Stomach smooth muscle (tissue), 2 donors: ENCODE data around the gene ATP7B.

Experiments used
- H3K27ac ChIP-seq: one replicate; pipeline ENCODE4 v1.7.0; 2013; ENCODE audit warnings: mild to moderate bottlenecking, low read length, inconsistent platforms
- H3K27me3 ChIP-seq, 2 donors: one replicate each; pipeline ENCODE4 v1.7.0; 2013; ENCODE audit warnings: low read length in 2 of 2; ENCODE audit not compliant: insufficient read depth in 2 of 2, control insufficient read depth in 1 of 2
- H3K36me3 ChIP-seq, 2 donors: one replicate each; pipeline ENCODE4 v1.7.0; 2013; ENCODE audit warnings: low read length in 2 of 2; ENCODE audit not compliant: control insufficient read depth in 2 of 2, insufficient read depth in 2 of 2
- H3K4me1 ChIP-seq: one replicate; pipeline ENCODE4 v1.7.0; 2013; ENCODE audit warnings: low read length; ENCODE audit not compliant: control insufficient read depth, insufficient read depth
- H3K4me3 ChIP-seq, 2 donors: one replicate each; pipeline ENCODE4 v1.7.0; 2013; ENCODE audit warnings: low read length in 2 of 2
- H3K9ac ChIP-seq, 2 donors: one replicate each; pipeline ENCODE4 v1.7.0; 2013; ENCODE audit warnings: low read length in 2 of 2, mild to moderate bottlenecking in 1 of 2
- H3K9me3 ChIP-seq, 2 donors: one replicate each; pipeline ENCODE4 v1.7.0; 2013; ENCODE audit warnings: low read length in 2 of 2; ENCODE audit not compliant: control insufficient read depth in 2 of 2
- donor health status: healthy.
- donor health status: Pancreatic carcinoma.

ATP7B gene

GRCh38 chr13:51944428-51944827, 66.8 kb downstream of the ATP7B start:
- no peak overlapping the region for H3K4me3 ChIP-seq
- peaks cover 2 to 24% of the 10 kb centered on the region in 2 donors for H3K36me3 ChIP-seq
- H3K4me1 ChIP-seq: no peaks in the 10 kb centered on the region
- H3K9ac ChIP-seq: no peak overlapping the region
- H3K9me3 ChIP-seq: no peaks in the 10 kb centered on the region
- no peak overlapping the region for H3K27ac ChIP-seq
- no peaks in the 10 kb centered on the region for H3K27me3 ChIP-seq

GRCh38 chr13:51943721-51944120, 67.5 kb downstream of the ATP7B start:
- H3K27ac ChIP-seq: no peak overlapping the region
- H3K9ac ChIP-seq: no peak overlapping the region
- no peaks in the 10 kb centered on the region for H3K9me3 ChIP-seq
- H3K4me3 ChIP-seq: no peak overlapping the region
- no peaks in the 10 kb centered on the region for H3K27me3 ChIP-seq
- H3K4me1 ChIP-seq: no peaks in the 10 kb centered on the region
- H3K36me3 ChIP-seq: peaks cover 2 to 28% of the 10 kb centered on the region in 2 donors

- Histone ChIP-seq H3K4me1 (no peaks in the 10 kb centered on the region), H3K4me3 (no peak overlapping the region), H3K27ac (no peak overlapping the region), H3K9ac (no peak overlapping the region), H3K27me3 (no peaks in the 10 kb centered on the region), H3K9me3 (no peaks in the 10 kb centered on the region), H3K36me3 (peaks cover 2 to 31% of the 10 kb centered on the region in 2 donors)
These were observed 69.1 kb downstream of the ATP7B start for GRCh38 chr13:51942189-51942588.

DNA sequence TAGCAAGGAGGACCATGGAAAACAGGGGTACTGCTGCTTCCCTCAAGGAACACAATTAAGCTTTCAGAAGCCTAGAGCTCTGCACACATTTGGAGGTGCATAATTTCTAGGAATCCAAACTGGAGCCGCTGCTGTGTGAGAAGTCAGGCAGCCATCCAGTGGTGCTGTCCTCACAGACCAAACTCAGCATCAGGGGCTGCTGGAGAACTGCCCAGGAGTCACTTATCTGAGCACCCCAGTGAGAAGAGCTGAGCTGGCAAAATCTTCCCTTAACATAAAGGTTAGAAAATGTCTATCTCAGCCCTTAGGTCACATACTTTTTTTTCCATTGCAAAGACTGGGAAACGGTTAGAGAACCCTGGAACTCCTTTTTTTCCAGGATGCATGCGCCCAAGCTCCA, 72.8 kb downstream of the ATP7B start:
- Histone ChIP-seq H3K9ac (no peak overlapping the region), H3K27ac (no peak overlapping the region), H3K4me1 (no peaks in the 10 kb centered on the region), H3K36me3 (peaks cover 2 to 36% of the 10 kb centered on the region in 2 donors), H3K4me3 (no peak overlapping the region), H3K27me3 (no peaks in the 10 kb centered on the region), H3K9me3 (no peaks in the 10 kb centered on the region)

DNA sequence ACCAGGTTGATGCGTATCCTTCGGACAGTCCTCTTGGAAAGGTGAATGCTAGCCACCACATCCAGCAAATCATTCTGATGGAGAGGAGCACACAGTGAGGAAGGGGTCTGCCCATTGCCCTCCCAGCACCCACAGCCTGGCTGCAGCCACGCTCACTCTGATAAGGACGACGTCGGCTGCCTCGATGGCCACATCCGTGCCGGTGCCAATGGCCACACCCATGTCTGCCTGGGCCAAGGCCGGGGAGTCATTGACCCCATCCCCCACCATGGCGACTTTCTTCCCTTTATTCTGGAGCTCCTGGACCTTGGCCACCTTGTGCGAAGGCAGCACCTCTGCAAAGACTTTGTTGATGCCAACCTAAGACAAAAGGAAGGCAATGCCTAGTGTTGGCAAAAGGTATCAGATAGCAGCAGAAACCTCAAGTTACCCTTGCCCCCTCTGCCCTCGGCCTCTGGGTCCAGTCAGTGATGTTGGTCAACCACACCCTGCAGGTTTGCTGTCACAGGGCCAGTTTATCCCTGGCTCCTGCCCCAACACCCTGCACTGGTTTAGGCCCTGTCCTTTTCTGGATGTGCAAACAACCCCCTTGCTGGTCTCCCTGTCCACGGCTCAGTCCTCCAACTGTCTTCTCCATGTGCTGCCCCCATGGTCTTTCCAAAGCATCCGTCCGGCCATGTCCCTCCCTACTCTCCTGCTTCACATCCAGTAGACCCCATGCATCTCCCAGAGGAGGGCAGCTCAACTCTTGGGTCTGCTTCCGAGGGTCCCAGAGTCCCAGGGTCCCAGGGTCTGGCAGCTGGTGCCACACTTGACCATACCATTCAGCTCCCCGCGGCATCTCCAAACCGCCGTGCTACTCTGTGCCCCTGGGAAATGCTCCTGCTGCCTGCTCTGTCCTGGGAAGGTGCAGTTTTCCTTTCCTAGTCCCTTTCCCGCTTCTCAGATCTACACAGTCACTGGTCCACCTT, 73.6 kb downstream of the ATP7B start:
- Histone ChIP-seq H3K36me3 (peaks cover 2 to 36% of the 10 kb centered on the region in 2 donors), H3K4me1 (no peaks in the 10 kb centered on the region), H3K27ac (no peak overlapping the region), H3K9ac (no peak overlapping the region), H3K9me3 (no peaks in the 10 kb centered on the region), H3K27me3 (no peaks in the 10 kb centered on the region), H3K4me3 (no peak overlapping the region)

GRCh38 chr13:51935326-51936171, 75.7 kb downstream of the ATP7B start:
- Histone ChIP-seq H3K4me1 (no peaks in the 10 kb centered on the region), H3K9ac (no peak overlapping the region), H3K36me3 (peaks cover 0 to 29% of the 10 kb centered on the region in 2 donors), H3K9me3 (no peaks in the 10 kb centered on the region), H3K27me3 (no peaks in the 10 kb centered on the region), H3K27ac (no peak overlapping the region), H3K4me3 (no peak overlapping the region)

DNA sequence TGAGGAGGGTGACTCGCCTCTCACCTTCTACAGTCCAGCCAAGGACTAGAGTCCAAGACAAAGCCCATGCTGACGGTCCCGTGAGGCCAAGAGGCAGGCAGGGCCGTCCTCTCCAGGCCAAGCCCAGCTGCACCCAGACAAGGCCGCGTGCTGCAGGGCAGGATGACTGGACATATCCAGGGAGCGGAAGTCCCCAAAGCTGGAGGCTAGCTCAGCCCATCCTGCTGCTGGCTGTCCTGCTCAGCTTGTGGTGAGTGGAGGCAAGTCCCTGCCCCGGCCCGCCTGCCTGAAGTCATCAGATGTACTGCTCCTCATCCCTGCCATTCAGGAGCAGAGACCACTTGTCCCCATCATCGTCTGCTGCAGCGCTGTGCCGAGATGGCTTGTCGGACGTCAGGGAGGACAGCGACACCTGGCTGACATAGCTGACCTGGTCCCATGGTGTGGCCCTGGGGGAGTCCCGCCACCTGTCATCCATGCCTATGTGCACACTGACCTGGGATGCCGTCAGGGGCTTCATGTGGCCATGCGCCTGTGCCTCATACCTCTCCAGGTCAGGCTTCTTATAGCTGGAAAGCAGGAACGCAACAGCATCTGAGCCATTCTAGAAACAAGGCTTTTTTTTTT, 76.7 kb downstream of the ATP7B start:
- peaks cover 0 to 29% of the 10 kb centered on the region in 2 donors for H3K36me3 ChIP-seq
- H3K27ac ChIP-seq: no peak overlapping the region
- H3K9me3 ChIP-seq: no peaks in the 10 kb centered on the region
- no peaks in the 10 kb centered on the region for H3K27me3 ChIP-seq
- H3K4me1 ChIP-seq: no peaks in the 10 kb centered on the region
- H3K9ac ChIP-seq: no peak overlapping the region
- no peak overlapping the region for H3K4me3 ChIP-seq

DNA sequence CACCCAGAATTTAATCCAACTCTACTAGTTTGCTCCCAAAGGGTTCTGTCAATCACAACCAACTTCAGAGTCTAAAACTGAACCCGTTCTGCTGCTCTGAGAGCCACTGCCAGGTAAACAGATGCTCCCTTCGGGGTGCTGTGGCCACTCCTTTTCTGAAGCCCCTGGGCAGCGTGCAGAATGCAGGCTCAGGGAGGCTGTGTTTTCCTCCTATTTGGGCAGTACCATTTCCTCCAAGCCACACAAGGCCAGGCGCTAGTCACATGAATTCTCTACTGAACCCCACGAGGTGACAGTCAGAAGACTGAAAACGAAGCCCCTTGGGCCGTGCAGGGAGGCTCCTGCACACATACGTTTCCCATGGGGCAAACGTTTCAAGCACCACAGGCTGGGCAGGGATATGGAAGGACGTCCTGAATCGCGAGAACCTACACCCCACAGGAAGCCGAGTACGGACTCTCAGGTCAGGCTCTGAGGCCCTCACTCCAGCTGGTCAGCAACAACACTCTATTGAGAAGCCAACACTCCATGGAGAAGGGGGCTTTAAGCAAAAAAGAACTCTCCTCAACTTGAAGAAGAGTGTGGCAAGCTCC, 77.7 kb downstream of the ATP7B start:
- H3K9me3 ChIP-seq: no peaks in the 10 kb centered on the region
- H3K36me3 ChIP-seq: peaks cover 0 to 24% of the 10 kb centered on the region in 2 donors
- H3K4me3 ChIP-seq: no peak overlapping the region
- no peak overlapping the region for H3K9ac ChIP-seq
- H3K27ac ChIP-seq: no peak overlapping the region
- no peaks in the 10 kb centered on the region for H3K27me3 ChIP-seq
- no peaks in the 10 kb centered on the region for H3K4me1 ChIP-seq

DNA sequence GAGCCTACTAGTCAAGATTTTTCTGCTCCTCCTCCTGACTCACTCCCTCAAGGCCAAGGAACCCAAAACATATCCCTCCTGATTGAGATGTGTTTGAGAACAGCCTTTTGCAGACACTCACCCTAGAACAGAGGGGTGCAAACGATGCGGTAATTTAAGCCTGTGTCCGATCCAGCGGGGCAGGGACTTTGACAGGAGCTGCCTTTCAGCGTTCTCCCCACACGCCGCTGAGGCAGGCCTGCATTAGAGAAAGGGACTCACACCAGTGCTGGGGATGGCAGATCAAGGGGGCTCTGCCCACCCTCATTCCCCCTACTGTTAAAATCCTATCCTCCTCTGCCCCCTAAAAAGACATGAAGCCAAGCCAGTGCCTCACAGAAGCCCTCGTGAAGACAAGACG, 79.0 kb downstream of the ATP7B start:
- H3K27ac ChIP-seq: no peak overlapping the region
- peaks cover 0 to 26% of the 10 kb centered on the region in 2 donors for H3K36me3 ChIP-seq
- H3K27me3 ChIP-seq: no peaks in the 10 kb centered on the region
- no peak overlapping the region for H3K9ac ChIP-seq
- H3K4me3 ChIP-seq: no peak overlapping the region
- no peaks in the 10 kb centered on the region for H3K9me3 ChIP-seq
- H3K4me1 ChIP-seq: no peaks in the 10 kb centered on the region

DNA sequence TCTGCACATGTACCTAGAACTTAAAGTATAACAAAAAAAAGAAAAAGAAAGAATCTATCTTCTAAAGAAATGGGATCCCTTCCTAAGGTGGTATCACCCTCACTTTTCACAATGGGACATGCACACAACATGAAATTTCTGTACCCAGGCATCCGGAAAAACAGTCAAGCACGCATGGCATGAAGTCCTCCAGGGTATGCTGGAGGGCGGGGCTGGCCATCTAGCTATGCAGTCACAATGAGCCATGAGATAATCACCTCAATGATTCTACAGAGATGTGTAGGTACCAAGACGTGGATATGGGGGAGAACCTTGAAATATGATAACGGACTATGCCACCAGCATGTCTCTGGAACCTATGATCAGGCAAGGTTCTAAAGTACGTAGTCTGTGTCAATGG, 79.6 kb downstream of the ATP7B start:
- peaks cover 0 to 23% of the 10 kb centered on the region in 2 donors for H3K36me3 ChIP-seq

More for the DNA sequence above, 79.6 kb downstream of the ATP7B start:
- Histone ChIP-seq H3K9me3 (no peaks in the 10 kb centered on the region), H3K27me3 (no peaks in the 10 kb centered on the region), H3K27ac (no peak overlapping the region), H3K4me1 (no peaks in the 10 kb centered on the region), H3K9ac (no peak overlapping the region), H3K4me3 (no peak overlapping the region)
